ENCODE data around the gene EML1.
A peak's percentile ranks its signal among the peaks of the same experiment; 100 is the strongest.

EML1 gene

GRCh38 chr14:99966037-99966835 is 173.0 kb downstream of the EML1 start:
- no peak for DNase-seq
- no peak for ATAC-seq

- no peak for DNase-seq
- no peak for ATAC-seq
Observed at GRCh38 chr14:99966912-99967311, 173.7 kb downstream of the EML1 start.

GRCh38 chr14:99968191-99968920 is 175.1 kb downstream of the EML1 start:
- ATAC-seq, result no peak
- no peak for DNase-seq

- ATAC-seq, result no peak
- DNase-seq, result no peak
Observed at GRCh38 chr14:99968941-99969340, 175.7 kb downstream of the EML1 start.

- no peak for DNase-seq
- no peak for ATAC-seq
Observed at GRCh38 chr14:99969673-99970322, 176.6 kb downstream of the EML1 start.

- ATAC-seq, result peak; percentile 80
- DNase-seq, result peak; percentile 88
Observed at GRCh38 chr14:99971087-99971940, 178.1 kb downstream of the EML1 start.

GRCh38 chr14:99971941-99972747 is 178.9 kb downstream of the EML1 start:
- peak; percentile 31 for DNase-seq
- peak; percentile 3 for ATAC-seq

- ATAC-seq (no peak), DNase-seq (no peak)
Observed at GRCh38 chr14:99972748-99973466, 179.7 kb downstream of the EML1 start.

- ATAC-seq, result no peak
- no peak for DNase-seq
Observed at GRCh38 chr14:99975190-99975589, 182.0 kb downstream of the EML1 start.

- DNase-seq, result no peak
- no peak for ATAC-seq
Observed at GRCh38 chr14:99976021-99976420, 182.8 kb downstream of the EML1 start.

- ATAC-seq, result no peak
Observed at GRCh38 chr14:99976681-99977080, 183.5 kb downstream of the EML1 start.

GRCh38 chr14:99980299-99980698 is 187.1 kb downstream of the EML1 start:
- no peak for DNase-seq
- no peak for ATAC-seq

More at GRCh38 chr14:99976681-99977080, 183.5 kb downstream of the EML1 start:
- no peak for DNase-seq

GRCh38 chr14:99981806-99982205 is 188.6 kb downstream of the EML1 start:
- ATAC-seq, result no peak
- DNase-seq, result no peak

- ATAC-seq (peak; percentile 90), DNase-seq (peak; percentile 63)
Observed at GRCh38 chr14:99982537-99983250, 189.5 kb downstream of the EML1 start.

- ATAC-seq (no peak), DNase-seq (no peak)
Observed at GRCh38 chr14:99983251-99984015, 190.2 kb downstream of the EML1 start.

GRCh38 chr14:99984036-99984435 is 190.8 kb downstream of the EML1 start:
- DNase-seq (no peak), ATAC-seq (no peak)

- DNase-seq, result no peak
Observed at GRCh38 chr14:99986396-99986795, 193.2 kb downstream of the EML1 start.

GRCh38 chr14:99989032-99989431 is 195.8 kb downstream of the EML1 start:
- no peak for DNase-seq
- ATAC-seq, result no peak

More at GRCh38 chr14:99986396-99986795, 193.2 kb downstream of the EML1 start:
- ATAC-seq, result no peak

Measured in stimulated activated naive CD8-positive, alpha-beta T cell treated with anti-CD3 and anti-CD28 coated beads, Interleukin-15, Interleukin-2, amounts not matched to agents 100 U/mL and 50 U/mL, for 24 hours (primary cell).